ENCODE results near the gene DCANP1.

Gene DCANP1

DNA sequence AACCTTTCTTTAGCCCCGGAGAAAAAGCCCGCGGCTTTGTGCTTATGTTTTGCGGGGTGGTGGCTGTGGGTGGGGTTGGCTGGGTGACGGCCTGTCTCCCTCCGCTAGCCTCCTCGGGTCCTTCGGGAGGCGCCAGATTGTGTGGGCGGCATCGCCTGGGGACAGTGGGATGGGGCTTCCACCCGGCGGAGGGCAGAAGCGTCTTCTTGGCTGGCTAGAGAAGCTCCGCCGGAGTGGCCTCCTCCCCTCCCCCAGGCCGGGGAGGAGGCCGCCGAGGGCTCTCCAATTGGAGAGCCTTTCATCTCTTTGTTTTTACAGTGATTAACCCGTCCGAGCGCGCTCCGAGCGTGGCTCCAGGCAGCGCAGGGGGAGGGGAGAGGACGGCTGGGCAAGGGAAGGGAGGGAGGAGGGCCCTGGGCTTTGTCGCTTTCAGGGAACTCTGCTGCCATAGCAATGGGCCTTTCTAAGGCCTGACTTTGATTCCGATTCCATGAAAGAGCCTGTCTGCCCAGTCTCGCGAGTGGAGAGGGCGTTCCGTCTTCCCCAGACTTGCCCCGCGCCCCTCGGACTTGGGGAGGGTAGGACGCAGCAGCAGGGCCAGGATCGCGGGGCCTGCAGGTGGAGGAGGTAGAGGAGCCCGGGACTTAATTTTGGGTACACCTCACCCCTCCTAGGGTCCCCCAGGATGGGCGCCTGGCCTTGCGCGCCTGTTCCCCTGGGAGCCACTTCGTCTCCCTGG lies 41.7 kb upstream of the DCANP1 start:
- H3K79me2 ChIP-seq (ENCODE audit: control insufficient read depth, insufficient read depth, low read length, unreplicated experiment), result no peaks in the 10 kb centered on the region
- peak overlapping the region; percentile 70 for H3K4me3 ChIP-seq (ENCODE audit: low read depth, low read length)
- peaks cover 22% of the 10 kb centered on the region for H3K4me1 ChIP-seq (ENCODE audit: control insufficient read depth, insufficient read depth, low read length, unreplicated experiment)
- peak overlapping the region; percentile 98 for H2AFZ ChIP-seq (ENCODE audit: low read length, unreplicated experiment)
- no peak overlapping the region; the same call in 1 of the 2 replicates for H3K27ac ChIP-seq (ENCODE audit: low read depth, low read length)
- H3K36me3 ChIP-seq (ENCODE audit: insufficient read depth, low read length), result no peaks in the 10 kb centered on the region
- no peaks in the 10 kb centered on the region for H3K27me3 ChIP-seq (ENCODE audit: insufficient read depth, low read length)

DNA sequence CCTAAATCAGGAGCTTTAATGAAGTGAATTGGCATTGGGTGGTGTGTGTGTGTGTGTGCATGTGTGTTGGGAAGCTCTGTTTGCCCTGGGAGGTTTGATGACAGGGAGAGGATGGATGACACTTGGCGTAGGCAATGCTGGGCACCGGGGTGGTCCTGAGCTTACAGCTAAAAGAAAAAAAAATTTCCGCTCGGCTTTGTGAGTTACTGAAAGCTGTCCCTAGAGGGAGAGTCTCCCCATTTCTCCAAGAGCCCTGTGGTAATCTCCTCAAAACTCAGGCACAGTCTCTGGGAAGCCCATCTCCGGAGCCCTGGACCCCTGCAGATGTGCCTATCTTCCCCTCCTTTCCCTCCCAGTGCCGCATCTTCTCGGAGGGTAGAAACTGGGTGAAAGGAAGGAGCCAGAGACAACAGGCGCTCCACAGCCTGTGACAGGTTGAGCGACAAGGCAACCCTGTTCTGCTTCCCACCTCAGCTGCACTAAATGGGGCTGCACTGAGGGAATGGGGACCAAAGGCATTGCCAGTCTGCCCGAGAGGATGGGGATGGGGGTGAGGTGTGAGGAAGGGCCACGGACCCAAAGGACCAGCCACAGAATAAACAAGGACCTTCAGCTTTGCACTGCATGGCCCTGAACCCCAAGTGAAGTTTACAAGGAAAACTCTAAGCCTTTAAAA lies 40.8 kb upstream of the DCANP1 start:
- H2AFZ ChIP-seq (ENCODE audit: low read length, unreplicated experiment), result peak overlapping the region; percentile 12
- H3K27ac ChIP-seq (ENCODE audit: low read depth, low read length), result no peak overlapping the region
- H3K4me3 ChIP-seq (ENCODE audit: low read depth, low read length), result peak overlapping the region; percentile 70
- H3K27me3 ChIP-seq (ENCODE audit: insufficient read depth, low read length), result no peaks in the 10 kb centered on the region
- no peaks in the 10 kb centered on the region for H3K36me3 ChIP-seq (ENCODE audit: insufficient read depth, low read length)
- H3K4me1 ChIP-seq (ENCODE audit: control insufficient read depth, insufficient read depth, low read length, unreplicated experiment), result peaks cover 14% of the 10 kb centered on the region
- no peaks in the 10 kb centered on the region for H3K79me2 ChIP-seq (ENCODE audit: control insufficient read depth, insufficient read depth, low read length, unreplicated experiment)

DNA sequence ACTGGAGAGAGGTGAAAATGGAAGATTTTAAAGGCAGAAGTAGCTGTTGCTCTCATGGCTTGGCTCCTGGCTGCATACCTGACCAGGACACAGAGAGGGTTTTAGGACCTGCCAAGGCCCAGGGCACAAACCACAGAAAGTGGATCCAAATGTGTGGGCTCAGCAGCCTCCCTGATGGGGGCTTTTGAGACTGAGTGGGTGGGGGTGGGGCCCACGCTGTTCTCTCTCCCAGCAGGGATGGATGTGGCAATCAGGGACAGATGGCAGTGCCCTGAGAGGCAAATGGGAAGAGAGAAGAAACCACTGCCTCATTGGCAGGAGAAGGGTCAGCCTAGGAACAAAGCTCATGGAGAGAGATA lies 39.9 kb upstream of the DCANP1 start:
- H3K27me3 ChIP-seq (ENCODE audit: insufficient read depth, low read length), result no peaks in the 10 kb centered on the region
- no peaks in the 10 kb centered on the region for H3K36me3 ChIP-seq (ENCODE audit: insufficient read depth, low read length)
- no peaks in the 10 kb centered on the region for H3K79me2 ChIP-seq (ENCODE audit: control insufficient read depth, insufficient read depth, low read length, unreplicated experiment)
- no peak overlapping the region for H3K27ac ChIP-seq (ENCODE audit: low read depth, low read length)
- peaks cover 13% of the 10 kb centered on the region for H3K4me1 ChIP-seq (ENCODE audit: control insufficient read depth, insufficient read depth, low read length, unreplicated experiment)
- no peak overlapping the region for H2AFZ ChIP-seq (ENCODE audit: low read length, unreplicated experiment)
- no peak overlapping the region for H3K4me3 ChIP-seq (ENCODE audit: low read depth, low read length)

DNA sequence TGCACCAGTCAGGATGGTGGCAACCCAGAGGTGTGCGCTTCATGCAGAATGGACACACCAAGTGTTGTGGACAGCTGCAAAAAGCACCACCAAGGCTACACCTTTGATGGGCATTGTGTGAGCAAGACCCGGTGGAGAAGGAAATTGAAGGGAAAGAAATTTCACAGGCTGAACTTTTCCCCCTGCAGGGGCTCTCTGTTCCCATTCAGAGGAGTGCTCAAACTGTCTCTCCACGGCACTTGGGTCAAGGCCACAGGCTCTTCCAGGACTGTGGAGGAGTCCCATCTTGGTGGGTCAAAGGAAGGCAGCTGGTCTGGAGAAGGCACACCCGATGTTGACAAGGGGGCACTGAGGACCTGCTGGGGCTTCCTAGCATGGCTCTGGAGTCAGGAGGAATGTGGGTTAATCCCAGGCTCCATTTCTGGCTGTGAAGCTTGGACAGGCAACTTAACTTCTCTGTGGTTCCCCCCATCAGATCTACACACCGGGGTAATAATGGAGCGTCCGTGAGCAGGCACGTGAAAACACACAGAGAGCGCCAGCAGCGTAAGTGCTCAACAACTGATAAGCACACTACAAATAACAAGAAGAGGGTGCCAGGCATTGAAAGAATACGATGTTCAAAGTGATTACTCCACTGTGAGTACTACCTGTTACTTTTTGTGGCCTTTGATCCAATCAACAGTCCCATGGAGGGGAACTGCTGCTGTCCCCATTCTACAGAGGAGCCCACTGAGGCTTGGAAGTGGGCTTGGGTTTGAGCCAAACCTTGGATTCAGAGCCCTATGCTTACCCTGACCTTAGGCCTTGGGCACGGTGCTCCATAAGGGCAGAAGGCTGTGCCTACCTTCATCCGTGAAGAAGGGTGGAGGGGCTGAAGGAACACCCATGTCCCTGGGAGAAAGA lies 39.2 kb upstream of the DCANP1 start:
- Histone ChIP-seq H2AFZ (ENCODE audit: low read length, unreplicated experiment) (no peak overlapping the region), H3K79me2 (ENCODE audit: control insufficient read depth, insufficient read depth, low read length, unreplicated experiment) (no peaks in the 10 kb centered on the region), H3K36me3 (ENCODE audit: insufficient read depth, low read length) (no peaks in the 10 kb centered on the region), H3K27ac (ENCODE audit: low read depth, low read length) (no peak overlapping the region), H3K4me3 (ENCODE audit: low read depth, low read length) (no peak overlapping the region), H3K4me1 (ENCODE audit: control insufficient read depth, insufficient read depth, low read length, unreplicated experiment) (peaks cover 13% of the 10 kb centered on the region), H3K27me3 (ENCODE audit: insufficient read depth, low read length) (no peaks in the 10 kb centered on the region)

DNA sequence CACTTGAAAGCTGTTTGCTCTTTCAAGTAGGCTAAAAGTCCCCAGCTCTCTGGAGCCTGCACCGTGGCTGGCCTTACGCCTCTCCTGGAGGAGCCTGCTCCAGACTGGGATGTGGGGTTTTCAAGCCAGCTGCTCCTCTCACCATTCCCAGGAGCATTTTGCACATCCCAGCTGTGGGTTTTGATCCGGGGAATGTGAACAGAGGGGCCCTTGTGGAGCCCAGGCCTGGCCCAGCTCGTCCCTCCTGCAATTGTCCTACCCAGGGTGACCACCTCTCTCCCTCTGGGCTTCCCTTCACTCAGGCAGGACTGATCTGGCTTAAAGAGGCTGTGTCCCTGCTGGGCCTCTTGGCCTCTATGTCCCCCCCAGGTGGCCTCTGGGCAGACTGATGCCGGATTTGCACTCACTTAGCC lies 37.5 kb upstream of the DCANP1 start:
- H3K4me1 ChIP-seq (ENCODE audit: control insufficient read depth, insufficient read depth, low read length, unreplicated experiment), result peaks cover 13% of the 10 kb centered on the region
- H3K27me3 ChIP-seq (ENCODE audit: insufficient read depth, low read length), result no peaks in the 10 kb centered on the region
- H3K27ac ChIP-seq (ENCODE audit: low read depth, low read length), result no peak overlapping the region
- no peaks in the 10 kb centered on the region for H3K36me3 ChIP-seq (ENCODE audit: insufficient read depth, low read length)
- H2AFZ ChIP-seq (ENCODE audit: low read length, unreplicated experiment), result no peak overlapping the region
- H3K79me2 ChIP-seq (ENCODE audit: control insufficient read depth, insufficient read depth, low read length, unreplicated experiment), result no peaks in the 10 kb centered on the region
- H3K4me3 ChIP-seq (ENCODE audit: low read depth, low read length), result no peak overlapping the region

DNA sequence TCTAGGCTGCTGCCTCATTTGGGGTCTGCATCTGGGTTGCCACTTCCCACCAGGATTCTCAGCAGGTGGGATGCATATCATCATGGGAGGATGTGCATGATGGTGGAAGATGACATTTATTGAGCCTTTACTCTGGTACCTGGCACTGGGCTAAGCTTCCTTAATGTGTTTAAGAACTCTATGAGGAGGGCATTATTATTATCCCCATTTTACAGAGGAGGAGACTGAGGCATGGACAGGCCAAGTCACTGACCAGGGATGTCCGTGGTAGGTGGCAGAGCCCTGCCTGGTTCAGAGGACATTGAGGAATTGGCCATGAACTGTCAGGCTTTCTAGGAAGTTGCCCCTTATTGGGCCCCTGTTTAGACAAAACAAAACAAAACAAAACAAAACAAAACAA lies 36.1 kb upstream of the DCANP1 start:
- H2AFZ ChIP-seq (ENCODE audit: low read length, unreplicated experiment), result no peak overlapping the region
- no peaks in the 10 kb centered on the region for H3K27me3 ChIP-seq (ENCODE audit: insufficient read depth, low read length)
- no peak overlapping the region for H3K4me3 ChIP-seq (ENCODE audit: low read depth, low read length)
- no peak overlapping the region for H3K27ac ChIP-seq (ENCODE audit: low read depth, low read length)
- H3K4me1 ChIP-seq (ENCODE audit: control insufficient read depth, insufficient read depth, low read length, unreplicated experiment), result peaks cover 5% of the 10 kb centered on the region
- no peaks in the 10 kb centered on the region for H3K36me3 ChIP-seq (ENCODE audit: insufficient read depth, low read length)
- no peaks in the 10 kb centered on the region for H3K79me2 ChIP-seq (ENCODE audit: control insufficient read depth, insufficient read depth, low read length, unreplicated experiment)

DNA sequence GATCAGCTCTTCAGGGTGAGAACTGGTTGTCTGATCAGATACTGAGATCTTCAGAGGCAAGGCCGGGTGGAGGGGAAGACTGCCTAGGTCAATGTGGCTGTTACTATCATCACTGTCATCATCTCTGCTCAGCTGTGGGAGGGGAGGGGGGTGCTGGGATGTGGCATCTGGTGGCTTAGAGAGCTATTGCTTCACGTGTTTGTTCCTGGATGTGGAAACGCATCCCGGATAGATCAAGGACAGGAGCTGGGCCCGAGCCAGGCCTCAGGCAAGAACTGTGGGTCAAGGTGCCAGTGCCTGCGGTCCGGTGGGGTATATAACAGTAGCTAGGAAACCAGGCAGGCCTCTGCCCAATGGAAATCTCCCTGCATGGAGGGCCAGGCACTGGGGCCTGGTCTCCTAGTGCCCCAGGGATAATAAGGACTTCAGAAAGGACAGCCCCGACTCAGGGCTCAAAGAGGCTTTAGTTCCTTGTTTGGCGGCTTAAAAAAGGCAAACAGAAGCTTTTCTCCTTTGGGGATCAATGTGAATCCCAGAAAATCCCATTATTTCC lies 35.3 kb upstream of the DCANP1 start:
- Histone ChIP-seq H3K36me3 (ENCODE audit: insufficient read depth, low read length) (no peaks in the 10 kb centered on the region), H3K4me3 (ENCODE audit: low read depth, low read length) (no peak overlapping the region), H3K4me1 (ENCODE audit: control insufficient read depth, insufficient read depth, low read length, unreplicated experiment) (no peaks in the 10 kb centered on the region), H3K27ac (ENCODE audit: low read depth, low read length) (no peak overlapping the region), H2AFZ (ENCODE audit: low read length, unreplicated experiment) (no peak overlapping the region), H3K27me3 (ENCODE audit: insufficient read depth, low read length) (no peaks in the 10 kb centered on the region), H3K79me2 (ENCODE audit: control insufficient read depth, insufficient read depth, low read length, unreplicated experiment) (no peaks in the 10 kb centered on the region)

DNA sequence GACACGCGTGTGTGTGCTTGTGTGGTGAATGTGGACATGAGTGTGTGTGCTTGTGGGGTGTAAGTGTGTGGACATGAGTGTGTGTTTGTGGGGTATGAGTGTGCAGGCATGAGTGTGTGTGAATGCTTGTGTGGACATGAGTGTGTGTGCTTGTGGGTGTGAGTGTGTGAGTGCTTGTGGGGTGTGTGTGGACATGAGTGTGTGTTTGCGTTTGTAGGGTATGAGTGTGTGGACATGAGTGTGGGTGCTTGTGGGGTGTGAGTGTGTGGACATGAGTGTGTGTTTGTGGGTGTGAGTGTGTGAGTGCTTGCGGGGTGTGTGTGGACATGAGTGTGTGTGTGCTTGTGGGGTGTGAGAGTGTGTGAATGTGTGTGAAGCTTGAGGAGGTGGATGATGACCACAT lies 34.8 kb upstream of the DCANP1 start:
- Histone ChIP-seq H3K79me2 (ENCODE audit: control insufficient read depth, insufficient read depth, low read length, unreplicated experiment) (no peaks in the 10 kb centered on the region), H3K36me3 (ENCODE audit: insufficient read depth, low read length) (no peaks in the 10 kb centered on the region), H3K27me3 (ENCODE audit: insufficient read depth, low read length) (peaks cover 2% of the 10 kb centered on the region; the same call in 1 of the 2 replicates), H3K4me1 (ENCODE audit: control insufficient read depth, insufficient read depth, low read length, unreplicated experiment) (no peaks in the 10 kb centered on the region), H2AFZ (ENCODE audit: low read length, unreplicated experiment) (no peak overlapping the region), H3K4me3 (ENCODE audit: low read depth, low read length) (no peak overlapping the region), H3K27ac (ENCODE audit: low read depth, low read length) (no peak overlapping the region)

DNA sequence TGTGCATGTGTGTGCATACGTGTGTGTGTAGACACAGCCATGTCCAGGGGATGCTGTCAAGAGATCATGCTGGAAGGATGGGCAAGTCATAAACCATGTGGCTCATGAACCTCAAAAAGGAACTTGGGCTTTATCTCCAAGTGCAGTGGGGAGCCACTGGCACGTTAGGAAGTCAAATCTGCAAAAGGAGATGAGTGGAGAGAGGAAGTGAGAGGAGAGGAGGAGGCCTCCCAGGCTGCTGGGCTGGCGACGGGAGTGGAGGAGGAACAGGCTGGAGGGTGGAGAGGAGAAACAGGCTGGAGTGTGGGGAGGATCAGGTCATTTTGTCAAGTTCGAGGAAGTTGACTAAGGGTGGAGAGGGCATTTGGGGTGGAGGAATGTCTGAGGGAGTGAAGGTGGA lies 34.2 kb upstream of the DCANP1 start:
- Histone ChIP-seq H3K4me1 (ENCODE audit: control insufficient read depth, insufficient read depth, low read length, unreplicated experiment) (no peaks in the 10 kb centered on the region), H3K27ac (ENCODE audit: low read depth, low read length) (no peak overlapping the region), H3K4me3 (ENCODE audit: low read depth, low read length) (no peak overlapping the region), H3K36me3 (ENCODE audit: insufficient read depth, low read length) (no peaks in the 10 kb centered on the region), H2AFZ (ENCODE audit: low read length, unreplicated experiment) (no peak overlapping the region), H3K79me2 (ENCODE audit: control insufficient read depth, insufficient read depth, low read length, unreplicated experiment) (no peaks in the 10 kb centered on the region), H3K27me3 (ENCODE audit: insufficient read depth, low read length) (peaks cover 5% of the 10 kb centered on the region; the same call in 1 of the 2 replicates)

DNA sequence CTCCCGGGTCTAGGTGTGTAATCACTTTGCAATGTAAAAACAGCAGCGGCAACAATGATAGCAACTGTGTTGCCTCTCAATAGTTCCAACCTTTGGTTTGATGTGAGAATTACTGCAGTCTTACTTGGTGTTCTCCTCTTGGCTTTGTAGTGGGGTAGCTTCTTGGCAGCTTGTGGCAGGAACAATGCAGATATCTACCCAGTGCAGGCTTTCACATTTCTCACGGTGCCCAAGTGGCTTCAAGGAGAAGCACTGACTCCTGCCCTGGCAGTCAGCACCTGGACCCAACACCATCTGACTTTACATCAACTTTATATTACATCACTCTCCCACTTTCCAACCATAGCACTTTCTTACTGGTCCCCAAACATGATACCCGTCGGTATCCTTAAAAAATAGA lies 33.4 kb upstream of the DCANP1 start:
- no peaks in the 10 kb centered on the region for H3K79me2 ChIP-seq (ENCODE audit: control insufficient read depth, insufficient read depth, low read length, unreplicated experiment)
- H2AFZ ChIP-seq (ENCODE audit: low read length, unreplicated experiment), result no peak overlapping the region
- H3K36me3 ChIP-seq (ENCODE audit: insufficient read depth, low read length), result no peaks in the 10 kb centered on the region
- H3K4me3 ChIP-seq (ENCODE audit: low read depth, low read length), result no peak overlapping the region
- no peak overlapping the region for H3K27ac ChIP-seq (ENCODE audit: low read depth, low read length)
- H3K27me3 ChIP-seq (ENCODE audit: insufficient read depth, low read length), result peaks cover 9% of the 10 kb centered on the region; the same call in 1 of the 2 replicates
- H3K4me1 ChIP-seq (ENCODE audit: control insufficient read depth, insufficient read depth, low read length, unreplicated experiment), result no peaks in the 10 kb centered on the region

All from ACC112 (cell line).